ENCODE measurements around the gene CLIP4.

Gene CLIP4

DNA sequence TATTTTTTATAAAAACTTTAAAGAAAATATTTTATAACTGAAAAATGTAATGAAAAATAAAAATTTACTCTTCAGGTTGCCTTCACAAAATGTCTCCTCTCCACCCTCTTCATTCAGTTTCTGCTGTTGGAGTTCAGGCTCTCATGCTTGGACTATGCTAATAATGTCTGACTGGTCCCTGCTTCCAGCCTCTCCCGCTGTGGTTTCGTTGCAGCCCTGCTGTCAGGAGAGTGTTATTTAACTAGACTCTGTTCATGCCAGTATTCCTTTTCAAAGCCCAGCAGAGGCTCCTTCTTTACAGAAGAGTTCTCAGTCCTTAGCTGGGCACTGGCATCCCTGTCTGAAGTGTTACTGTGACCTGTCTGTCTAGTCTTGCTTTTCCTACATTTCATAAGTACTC lies 40.4 kb downstream of the CLIP4 start:
- TF ChIP-seq, protein P1, sequence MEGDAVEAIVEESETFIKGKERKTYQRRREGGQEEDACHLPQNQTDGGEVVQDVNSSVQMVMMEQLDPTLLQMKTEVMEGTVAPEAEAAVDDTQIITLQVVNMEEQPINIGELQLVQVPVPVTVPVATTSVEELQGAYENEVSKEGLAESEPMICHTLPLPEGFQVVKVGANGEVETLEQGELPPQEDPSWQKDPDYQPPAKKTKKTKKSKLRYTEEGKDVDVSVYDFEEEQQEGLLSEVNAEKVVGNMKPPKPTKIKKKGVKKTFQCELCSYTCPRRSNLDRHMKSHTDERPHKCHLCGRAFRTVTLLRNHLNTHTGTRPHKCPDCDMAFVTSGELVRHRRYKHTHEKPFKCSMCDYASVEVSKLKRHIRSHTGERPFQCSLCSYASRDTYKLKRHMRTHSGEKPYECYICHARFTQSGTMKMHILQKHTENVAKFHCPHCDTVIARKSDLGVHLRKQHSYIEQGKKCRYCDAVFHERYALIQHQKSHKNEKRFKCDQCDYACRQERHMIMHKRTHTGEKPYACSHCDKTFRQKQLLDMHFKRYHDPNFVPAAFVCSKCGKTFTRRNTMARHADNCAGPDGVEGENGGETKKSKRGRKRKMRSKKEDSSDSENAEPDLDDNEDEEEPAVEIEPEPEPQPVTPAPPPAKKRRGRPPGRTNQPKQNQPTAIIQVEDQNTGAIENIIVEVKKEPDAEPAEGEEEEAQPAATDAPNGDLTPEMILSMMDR (IDR thresholded peaks at IDR 0.05; ENCODE audit: low read depth, low read length, poor library complexity, severe bottlenecking), result no peak
- TF ChIP-seq EZH2phosphoT487 (IDR thresholded peaks at IDR 0.05; ENCODE audit: borderline replicate concordance, low read length), result no peak
- peaks cover 7% of the 10 kb centered on the region; the same call in 1 of the 2 replicates for H3K27me3 ChIP-seq (ENCODE audit: control insufficient read depth, low read length)

DNA sequence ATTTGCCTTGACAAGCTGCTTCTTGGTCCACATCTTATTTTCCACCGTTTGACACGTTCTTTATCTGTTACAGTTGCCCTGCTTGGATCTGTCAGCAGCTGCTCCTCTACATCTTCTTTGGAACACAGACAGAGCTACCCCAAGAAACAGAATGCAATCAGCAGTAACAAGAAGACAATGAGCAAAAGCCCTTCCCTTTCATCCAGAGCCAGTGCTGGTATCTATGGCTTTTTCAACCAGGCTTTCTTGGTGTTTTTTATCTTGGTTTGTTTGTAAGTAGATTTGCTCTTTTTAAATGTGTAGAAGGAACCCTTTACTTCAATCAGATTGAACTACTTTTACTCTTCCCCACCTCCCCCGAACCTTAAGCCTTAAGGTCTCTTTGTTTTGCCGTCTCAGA lies 41.9 kb downstream of the CLIP4 start:
- Histone ChIP-seq H3K4me3 (ENCODE audit: low read length) (no peak overlapping the region), H3K4me2 (ENCODE audit: low read length) (no peak overlapping the region), H3K4me1 (ENCODE audit: control insufficient read depth, low read length) (no peaks in the 10 kb centered on the region), H3K9me2 (replicated peaks; ENCODE audit: control insufficient read depth, low read length) (no peaks in the 10 kb centered on the region), H3K27me3 (ENCODE audit: control insufficient read depth, low read length) (peaks cover 7% of the 10 kb centered on the region; the same call in 1 of the 2 replicates), H3K36me3 (ENCODE audit: control insufficient read depth, low read length) (no peaks in the 10 kb centered on the region), H4K20me1 (ENCODE audit: control insufficient read depth, insufficient read depth, low read depth, low read length) (no peaks in the 10 kb centered on the region), H3K79me2 (ENCODE audit: control insufficient read depth, low read length) (no peaks in the 10 kb centered on the region), H3K27ac (ENCODE audit: low read depth, low read length) (no peak overlapping the region), H3F3A (ENCODE audit: control insufficient read depth, insufficient read depth) (no peaks in the 10 kb centered on the region), H3K9me3 (ENCODE audit: control insufficient read depth, insufficient read depth, low read length) (no peaks in the 10 kb centered on the region)
- TF ChIP-seq, protein P1 (IDR thresholded peaks at IDR 0.05; ENCODE audit: low read depth, low read length, poor library complexity, severe bottlenecking), result no peak
- no peak for TF ChIP-seq EZH2phosphoT487 (IDR thresholded peaks at IDR 0.05; ENCODE audit: borderline replicate concordance, low read length)

More for the DNA sequence above, 40.4 kb downstream of the CLIP4 start:
- Histone ChIP-seq H3K36me3 (ENCODE audit: control insufficient read depth, low read length) (no peaks in the 10 kb centered on the region), H3F3A (ENCODE audit: control insufficient read depth, insufficient read depth) (no peaks in the 10 kb centered on the region), H3K4me3 (ENCODE audit: low read length) (no peak overlapping the region), H3K4me2 (ENCODE audit: low read length) (no peak overlapping the region), H4K20me1 (ENCODE audit: control insufficient read depth, insufficient read depth, low read depth, low read length) (no peaks in the 10 kb centered on the region), H3K79me2 (ENCODE audit: control insufficient read depth, low read length) (no peaks in the 10 kb centered on the region), H3K27ac (ENCODE audit: low read depth, low read length) (no peak overlapping the region), H3K4me1 (ENCODE audit: control insufficient read depth, low read length) (no peaks in the 10 kb centered on the region), H3K9me2 (replicated peaks; ENCODE audit: control insufficient read depth, low read length) (no peaks in the 10 kb centered on the region), H3K9me3 (ENCODE audit: control insufficient read depth, insufficient read depth, low read length) (no peaks in the 10 kb centered on the region)

GRCh38 chr2:29159125-29159524 lies 43.9 kb downstream of the CLIP4 start:
- TF ChIP-seq, protein P1 (IDR thresholded peaks at IDR 0.05; ENCODE audit: low read depth, low read length, poor library complexity, severe bottlenecking), result no peak
- no peak for TF ChIP-seq EZH2phosphoT487 (IDR thresholded peaks at IDR 0.05; ENCODE audit: borderline replicate concordance, low read length)
- H3F3A ChIP-seq (ENCODE audit: control insufficient read depth, insufficient read depth), result no peaks in the 10 kb centered on the region
- H3K27me3 ChIP-seq (ENCODE audit: control insufficient read depth, low read length), result peaks cover 11% of the 10 kb centered on the region; the same call in 1 of the 2 replicates
- no peaks in the 10 kb centered on the region for H3K9me3 ChIP-seq (ENCODE audit: control insufficient read depth, insufficient read depth, low read length)
- no peaks in the 10 kb centered on the region for H3K36me3 ChIP-seq (ENCODE audit: control insufficient read depth, low read length)
- H3K27ac ChIP-seq (ENCODE audit: low read depth, low read length), result no peak overlapping the region
- no peak overlapping the region for H3K4me2 ChIP-seq (ENCODE audit: low read length)
- H4K20me1 ChIP-seq (ENCODE audit: control insufficient read depth, insufficient read depth, low read depth, low read length), result no peaks in the 10 kb centered on the region
- no peaks in the 10 kb centered on the region for H3K79me2 ChIP-seq (ENCODE audit: control insufficient read depth, low read length)
- no peak overlapping the region for H3K4me3 ChIP-seq (ENCODE audit: low read length)
- H3K9me2 ChIP-seq (replicated peaks; ENCODE audit: control insufficient read depth, low read length), result no peaks in the 10 kb centered on the region
- H3K4me1 ChIP-seq (ENCODE audit: control insufficient read depth, low read length), result no peaks in the 10 kb centered on the region
